22Rv1 (cell line): ENCODE data around the gene PCCA.

Experiments
- H3K27ac ChIP-seq: fragments of 450-650 bp; 2 replicates; pipeline ENCODE4 v1.5.1; 2017
- ZFX ChIP-seq: fragments of 450-650 bp; IDR thresholded peaks from 2 replicates; pipeline ENCODE4 v1.6.1; 2017; ENCODE audit warnings: antibody characterized with exemption, borderline replicate concordance
- TF ChIP-seq, protein P1 (sequence below): fragments of 450-650 bp; IDR thresholded peaks from 2 replicates; pipeline ENCODE4 v1.5.1; 2017; ENCODE audit warnings: mild to moderate bottlenecking

Gene PCCA

DNA sequence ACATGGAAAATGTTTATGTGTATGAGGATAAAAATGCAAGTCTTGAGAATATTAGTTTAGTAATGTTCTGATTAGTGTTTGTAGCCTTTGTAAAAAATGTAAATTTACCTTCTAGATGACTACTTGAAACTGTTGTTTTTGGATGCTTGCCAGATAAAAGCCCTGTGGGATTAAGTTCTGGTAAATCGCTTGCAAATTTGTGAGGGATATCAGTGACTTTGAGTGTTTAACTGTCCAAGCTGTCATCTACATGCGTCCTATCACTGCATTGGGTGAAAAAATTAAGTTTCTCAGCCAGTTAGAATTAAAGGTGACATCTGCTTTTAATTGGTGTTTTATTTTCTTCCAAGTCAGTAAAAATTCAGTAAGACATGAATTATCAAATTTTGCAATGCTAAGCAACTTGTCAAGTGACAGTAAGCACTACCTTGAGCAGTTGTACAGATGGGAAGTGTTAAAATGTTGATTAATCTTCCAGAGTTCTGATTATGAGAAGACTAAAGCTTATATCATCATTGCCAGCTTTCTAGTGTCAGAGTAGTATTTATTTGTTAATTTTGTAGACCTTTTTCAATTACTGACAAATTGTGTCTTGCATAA is 88.0 kb downstream of the PCCA start:
- H3K27ac ChIP-seq, result no peak overlapping the region

DNA sequence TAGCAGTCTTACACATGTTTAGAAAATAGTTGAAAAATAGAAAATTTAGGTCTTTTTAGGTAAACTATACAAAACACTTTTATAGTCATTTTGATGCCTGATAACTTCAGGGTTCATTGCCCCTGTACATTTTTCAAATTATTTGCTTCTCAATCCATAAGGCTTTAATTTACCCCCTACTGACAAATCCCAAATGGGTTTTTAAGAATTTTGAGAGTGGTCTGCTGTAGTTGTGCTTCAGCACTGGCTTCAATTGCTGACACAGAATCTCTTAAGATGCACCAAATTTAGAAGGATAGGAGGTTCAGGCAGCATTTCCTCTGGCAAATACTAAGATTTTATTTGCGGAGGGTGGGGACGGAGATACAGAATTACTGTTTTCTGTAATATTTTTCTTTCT is 89.4 kb downstream of the PCCA start:
- no peak overlapping the region for H3K27ac ChIP-seq
- TF ChIP-seq ZFX, result no peak
- TF ChIP-seq, protein P1, sequence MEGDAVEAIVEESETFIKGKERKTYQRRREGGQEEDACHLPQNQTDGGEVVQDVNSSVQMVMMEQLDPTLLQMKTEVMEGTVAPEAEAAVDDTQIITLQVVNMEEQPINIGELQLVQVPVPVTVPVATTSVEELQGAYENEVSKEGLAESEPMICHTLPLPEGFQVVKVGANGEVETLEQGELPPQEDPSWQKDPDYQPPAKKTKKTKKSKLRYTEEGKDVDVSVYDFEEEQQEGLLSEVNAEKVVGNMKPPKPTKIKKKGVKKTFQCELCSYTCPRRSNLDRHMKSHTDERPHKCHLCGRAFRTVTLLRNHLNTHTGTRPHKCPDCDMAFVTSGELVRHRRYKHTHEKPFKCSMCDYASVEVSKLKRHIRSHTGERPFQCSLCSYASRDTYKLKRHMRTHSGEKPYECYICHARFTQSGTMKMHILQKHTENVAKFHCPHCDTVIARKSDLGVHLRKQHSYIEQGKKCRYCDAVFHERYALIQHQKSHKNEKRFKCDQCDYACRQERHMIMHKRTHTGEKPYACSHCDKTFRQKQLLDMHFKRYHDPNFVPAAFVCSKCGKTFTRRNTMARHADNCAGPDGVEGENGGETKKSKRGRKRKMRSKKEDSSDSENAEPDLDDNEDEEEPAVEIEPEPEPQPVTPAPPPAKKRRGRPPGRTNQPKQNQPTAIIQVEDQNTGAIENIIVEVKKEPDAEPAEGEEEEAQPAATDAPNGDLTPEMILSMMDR, result no peak

More for the DNA sequence above, 88.0 kb downstream of the PCCA start:
- TF ChIP-seq, protein P1, result no peak
- TF ChIP-seq ZFX, result no peak

GRCh38 chr13:100179276-100179675 is 90.4 kb downstream of the PCCA start:
- no peak overlapping the region for H3K27ac ChIP-seq
- TF ChIP-seq, protein P1, result no peak
- no peak for TF ChIP-seq ZFX

DNA sequence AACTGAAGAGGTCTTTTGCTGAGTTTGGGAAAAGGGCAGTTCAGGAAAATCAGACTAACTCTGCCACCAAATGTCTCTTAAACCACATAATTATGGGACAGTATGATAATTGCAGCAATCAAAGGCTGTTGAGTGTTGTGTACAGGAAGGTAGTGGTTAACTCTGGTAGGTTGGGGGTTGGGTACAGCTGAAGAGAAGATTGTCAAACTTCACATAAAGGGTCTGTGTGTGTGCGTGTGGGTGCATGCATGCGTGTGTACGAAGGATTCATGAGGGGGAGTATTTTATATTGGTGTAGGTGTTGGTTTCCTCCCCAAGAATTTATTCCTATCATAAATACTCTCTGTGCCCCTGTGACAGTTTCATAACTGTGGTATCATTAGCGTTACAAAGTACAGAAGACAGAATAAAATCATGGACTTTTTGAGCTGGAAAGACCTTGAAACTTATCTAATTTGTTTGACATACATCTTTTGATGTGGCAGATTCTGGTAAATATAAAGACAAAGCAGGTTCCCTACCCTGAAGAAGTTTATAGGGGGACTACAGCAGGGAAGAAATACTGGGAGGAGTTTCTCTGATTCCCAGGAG is 94.1 kb downstream of the PCCA start:
- no peak overlapping the region for H3K27ac ChIP-seq
- TF ChIP-seq ZFX, result no peak
- TF ChIP-seq, protein P1, result no peak

GRCh38 chr13:100184095-100184494 is 95.2 kb downstream of the PCCA start:
- H3K27ac ChIP-seq, result no peak overlapping the region
- TF ChIP-seq, protein P1, result no peak
- no peak for TF ChIP-seq ZFX

DNA sequence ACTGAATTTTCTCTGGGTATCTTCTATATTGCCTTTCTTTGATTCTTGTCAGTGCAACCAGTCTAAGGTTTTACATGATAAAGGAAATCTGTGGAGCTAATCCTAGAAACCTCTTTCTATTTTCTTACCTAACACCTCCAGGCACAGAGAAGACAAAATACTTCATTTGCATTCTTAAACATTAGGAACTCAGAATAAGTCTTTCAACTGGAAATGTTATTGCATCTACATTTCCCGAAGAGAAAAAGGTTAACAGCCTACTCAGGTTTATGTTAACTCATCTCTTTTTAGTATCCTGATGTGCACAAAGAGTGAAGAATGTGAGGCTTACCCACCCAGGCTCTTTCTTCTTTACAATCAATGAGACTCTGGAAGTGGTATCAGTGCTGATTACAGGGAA is 106.7 kb downstream of the PCCA start:
- TF ChIP-seq, protein P1, result no peak
- no peak for TF ChIP-seq ZFX
- H3K27ac ChIP-seq, result no peak overlapping the region

DNA sequence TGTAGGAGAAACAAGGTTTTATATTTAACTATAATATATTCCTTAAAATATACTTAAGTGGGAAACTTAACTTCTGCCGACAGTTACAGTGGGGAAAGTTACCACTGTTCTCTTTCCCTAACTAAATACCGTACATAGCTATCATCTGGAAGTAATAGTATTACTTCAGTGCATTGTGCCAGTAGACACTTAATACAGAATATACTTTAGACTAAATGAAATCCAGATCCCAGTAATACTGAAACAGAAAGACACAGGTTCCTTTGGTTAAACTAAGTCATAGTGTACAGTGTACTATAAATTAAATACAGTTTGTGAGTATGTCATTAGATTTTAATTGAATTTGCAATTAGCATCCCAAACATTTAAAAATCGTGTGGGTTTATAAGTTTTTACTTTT is 107.5 kb downstream of the PCCA start:
- H3K27ac ChIP-seq, result no peak overlapping the region
- TF ChIP-seq, protein P1, result no peak
- TF ChIP-seq ZFX, result no peak
